CD4-positive, alpha-beta T cell treated with Interleukin-17A for 1 hour (primary cell): ENCODE measurements around the gene XCL2.
"Not testable (repeated sequence)": the region's sequence is repeated elsewhere in the genome, so short reads cannot be mapped to it uniquely, and the experiment has no call there.

Source experiments
- DNase-seq: peaks from one replicate; pipeline ENCODE4 v3.0.0-alpha.2; 2020

XCL2 gene

DNA sequence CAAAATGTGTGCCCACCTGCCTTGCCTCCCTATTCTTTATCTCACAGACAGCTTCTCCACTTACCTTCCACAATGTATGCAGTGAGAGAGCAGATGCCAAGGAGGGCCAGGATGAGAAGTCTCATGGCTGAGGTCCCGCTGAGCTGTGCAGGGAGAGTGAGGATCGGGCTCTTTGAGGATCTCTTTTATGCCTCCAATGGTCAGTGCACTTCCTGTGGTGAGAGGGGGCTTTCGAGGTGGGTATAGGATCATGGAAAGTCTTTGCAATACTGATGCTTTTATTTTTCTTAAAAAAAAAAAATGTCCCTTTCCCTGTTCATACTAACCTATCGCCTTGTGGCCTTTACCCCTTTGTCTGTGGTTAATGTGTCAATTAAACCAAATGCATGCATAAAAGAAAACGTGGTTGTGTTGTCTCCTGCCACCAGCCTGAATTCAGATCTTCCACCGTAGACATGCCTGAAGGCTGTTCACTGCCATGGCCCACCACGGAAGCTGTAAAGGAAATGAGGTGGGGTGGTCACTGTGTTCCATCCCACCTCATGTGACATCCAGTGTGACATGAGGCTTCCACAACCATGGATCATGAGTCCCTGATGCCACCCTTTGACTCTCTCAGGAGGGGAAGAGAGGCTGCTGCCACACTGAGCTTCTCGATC lies at the start of gene XCL2:
Gene XCL2 (minus strand): TSS at position 158 of the 659 bp plus-strand sequence. CDS start 33 bp downstream, at position 125.
- peak; percentile 22 for DNase-seq

- no peak for DNase-seq
Measured at GRCh38 chr1:168591641-168592250, 47.9 kb upstream of the XCL2 start.

- DNase-seq: no peak
Measured at GRCh38 chr1:168591066-168591465, 47.3 kb upstream of the XCL2 start.

GRCh38 chr1:168589167-168589566 lies 45.4 kb upstream of the XCL2 start:
- DNase-seq: no peak

DNA sequence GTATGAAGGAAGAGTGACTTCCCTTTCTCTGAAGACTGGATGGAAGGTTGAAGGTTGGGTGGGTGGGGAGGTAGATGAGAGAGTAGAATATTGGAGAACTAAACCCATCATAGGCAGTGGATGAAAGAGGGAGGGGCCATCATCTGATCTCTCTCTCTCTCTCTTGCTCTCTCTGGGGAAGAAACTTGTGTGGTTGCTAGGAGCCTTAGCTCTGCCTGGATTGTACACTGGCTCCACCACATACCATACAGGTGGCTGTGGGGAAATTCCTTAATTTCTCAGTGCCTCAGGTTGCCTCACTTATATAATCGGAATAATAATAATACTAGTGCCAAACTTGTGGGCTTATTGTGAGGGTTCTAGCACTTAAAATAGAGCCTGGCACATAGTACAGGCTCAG lies 42.1 kb upstream of the XCL2 start:
- DNase-seq: no peak

DNA sequence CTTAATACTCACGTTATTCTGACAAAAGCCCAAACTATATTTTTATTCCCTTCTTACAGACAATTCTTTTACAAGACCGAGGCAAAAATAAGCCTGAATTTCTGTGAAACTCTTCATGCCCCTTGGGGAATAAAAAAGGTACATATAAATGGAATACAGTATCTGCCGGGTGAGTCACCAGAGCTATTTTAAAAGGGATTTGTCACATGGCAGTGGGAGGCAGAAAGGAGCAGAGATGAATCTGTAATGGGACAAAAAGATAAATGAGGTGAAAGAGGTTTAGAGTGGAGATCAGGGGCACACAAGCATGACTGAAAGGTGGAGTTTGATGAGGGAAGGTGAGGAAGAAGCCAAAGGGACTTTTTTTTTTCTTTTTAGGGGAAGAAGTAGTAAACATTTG lies 41.4 kb upstream of the XCL2 start:
- DNase-seq: no peak

GRCh38 chr1:168583571-168583970 lies 39.8 kb upstream of the XCL2 start:
- DNase-seq: no peak

GRCh38 chr1:168582688-168583336 lies 39.0 kb upstream of the XCL2 start:
- no peak for DNase-seq

DNA sequence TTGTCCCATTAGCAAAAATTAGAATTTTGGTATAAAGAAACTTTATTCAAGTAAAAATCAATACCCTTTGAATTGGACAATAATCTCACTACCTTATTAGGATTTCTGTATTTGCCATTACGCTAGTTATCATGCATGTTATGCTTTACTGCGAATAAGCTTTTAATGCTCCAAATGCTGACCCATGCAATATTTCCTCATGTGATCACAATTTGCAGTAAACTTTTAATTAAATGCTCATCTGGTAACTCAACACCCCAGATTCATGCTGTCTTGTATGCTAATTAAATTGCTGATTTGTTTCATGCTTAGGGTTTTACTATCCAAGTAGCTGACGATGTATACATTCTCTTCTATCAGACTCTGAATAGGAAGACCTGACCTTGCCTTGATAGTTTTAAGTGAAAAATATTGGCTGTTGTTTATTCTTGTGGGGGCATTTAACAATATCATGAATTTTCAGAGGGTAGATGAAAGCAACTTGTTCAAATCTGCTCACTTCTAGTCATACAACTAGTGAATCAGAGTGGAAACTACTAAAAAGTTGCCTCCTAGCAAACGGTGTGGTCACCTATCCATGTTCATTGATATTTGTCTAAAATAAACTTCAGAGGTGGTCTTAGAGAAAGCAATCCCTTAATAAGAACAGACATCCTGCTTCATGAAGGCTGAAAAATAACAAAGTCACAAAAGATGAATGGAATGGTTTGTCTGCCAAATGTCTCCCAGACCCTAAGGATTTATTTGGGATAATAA lies 38.2 kb upstream of the XCL2 start:
- no peak for DNase-seq

DNA sequence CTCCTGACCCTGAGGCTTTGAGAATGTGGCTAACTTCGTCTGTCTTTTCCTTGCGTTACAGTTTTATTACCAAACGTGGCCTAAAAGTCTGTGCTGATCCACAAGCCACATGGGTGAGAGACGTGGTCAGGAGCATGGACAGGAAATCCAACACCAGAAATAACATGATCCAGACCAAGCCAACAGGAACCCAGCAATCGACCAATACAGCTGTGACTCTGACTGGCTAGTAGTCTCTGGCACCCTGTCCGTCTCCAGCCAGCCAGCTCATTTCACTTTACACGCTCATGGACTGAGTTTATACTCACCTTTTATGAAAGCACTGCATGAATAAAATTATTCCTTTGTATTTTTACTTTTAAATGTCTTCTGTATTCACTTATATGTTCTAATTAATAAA lies 37.2 kb upstream of the XCL2 start:
- DNase-seq: not testable (repeated sequence)

DNA sequence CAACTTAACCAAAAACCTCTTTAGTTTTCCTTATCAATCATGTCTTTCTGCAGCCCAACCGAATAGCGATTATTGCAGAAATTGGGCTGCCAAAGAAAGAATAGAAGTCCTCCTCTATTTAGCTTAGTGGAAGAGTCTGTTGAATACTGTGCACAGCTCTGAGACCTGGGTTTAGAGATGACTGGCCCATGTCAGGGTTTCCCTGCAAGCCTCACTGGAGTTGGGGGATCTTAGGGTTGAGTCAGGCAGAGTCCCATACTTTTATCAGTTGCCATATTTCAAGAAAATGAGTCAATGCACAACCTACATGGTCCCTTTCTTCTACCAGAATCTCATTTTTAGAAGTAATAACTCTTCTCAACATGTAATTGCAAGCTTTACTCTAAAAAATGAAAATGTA lies 36.5 kb upstream of the XCL2 start:
- not testable (repeated sequence) for DNase-seq

GRCh38 chr1:168578531-168579185 lies 34.9 kb upstream of the XCL2 start:
- not testable (repeated sequence) for DNase-seq

GRCh38 chr1:168576245-168576688 lies 32.5 kb upstream of the XCL2 start, which contains the start of gene XCL1:
XCL1 (plus strand) TSS chr1:168576605; CDS start chr1:168576638, 33 bp downstream.
- DNase-seq: peak; percentile 24

DNA sequence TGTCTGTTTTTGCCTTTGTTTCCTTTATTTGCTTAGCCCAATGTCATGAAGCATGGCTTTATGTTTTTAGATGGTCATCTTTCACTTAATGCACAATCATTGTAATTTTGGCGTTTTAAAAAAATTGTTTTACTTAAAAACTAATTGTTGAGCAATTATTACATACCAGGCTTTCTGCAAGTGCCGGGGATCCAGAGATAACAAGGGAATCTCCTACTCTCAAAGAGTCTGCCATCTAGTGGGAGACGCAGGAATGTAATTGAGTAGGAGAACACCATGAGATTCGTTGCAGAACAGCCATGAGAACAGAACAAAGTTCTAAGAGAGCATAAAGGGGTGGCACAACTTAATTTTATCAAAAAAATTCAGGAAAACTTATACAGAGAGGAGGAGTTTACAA lies 30.4 kb upstream of the XCL2 start:
- DNase-seq: peak; percentile 61

- no peak for DNase-seq
Measured at GRCh38 chr1:168572633-168573032, 28.8 kb upstream of the XCL2 start.

DNA sequence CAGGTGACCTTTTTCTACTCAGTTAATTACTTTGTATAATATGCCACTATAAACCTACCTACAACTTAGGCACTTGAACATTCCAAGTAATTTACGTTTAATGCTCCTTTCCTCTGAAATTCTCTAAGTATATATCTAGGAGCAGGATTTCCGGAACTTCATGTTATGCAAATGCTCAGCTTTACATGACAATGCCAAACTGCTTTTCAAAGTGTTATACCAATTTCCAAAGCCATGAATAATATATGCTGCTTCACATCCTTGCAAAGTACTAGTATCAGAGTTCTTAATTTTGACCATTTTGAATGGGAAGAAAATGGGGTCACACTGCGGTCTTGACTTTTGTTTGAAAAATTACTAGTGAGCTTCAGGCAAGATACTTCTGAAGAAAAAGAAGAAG lies 26.9 kb upstream of the XCL2 start:
- DNase-seq: no peak

GRCh38 chr1:168568346-168568745 lies 24.5 kb upstream of the XCL2 start:
- no peak for DNase-seq

- DNase-seq: no peak
Measured at GRCh38 chr1:168567568-168567967, 23.8 kb upstream of the XCL2 start.

DNA sequence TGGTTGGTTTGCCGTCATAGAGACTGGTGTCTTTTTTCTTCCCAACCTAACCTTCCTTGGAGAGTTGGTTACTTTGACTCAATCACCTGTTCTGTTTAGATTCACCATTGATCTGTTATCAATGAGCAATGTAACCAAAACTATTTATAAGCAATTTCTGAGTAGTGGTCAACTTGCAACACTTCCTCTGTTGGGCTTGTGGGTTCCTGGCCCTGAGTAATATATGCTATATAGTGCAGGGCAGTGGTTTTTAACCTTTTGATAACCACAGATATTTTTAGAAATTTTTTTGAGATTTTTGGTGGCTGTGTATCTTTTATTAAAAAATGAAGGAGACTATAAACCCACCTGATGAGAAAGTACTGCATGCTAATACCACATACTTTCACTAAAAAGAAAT lies 23.2 kb upstream of the XCL2 start:
- DNase-seq: no peak

DNA sequence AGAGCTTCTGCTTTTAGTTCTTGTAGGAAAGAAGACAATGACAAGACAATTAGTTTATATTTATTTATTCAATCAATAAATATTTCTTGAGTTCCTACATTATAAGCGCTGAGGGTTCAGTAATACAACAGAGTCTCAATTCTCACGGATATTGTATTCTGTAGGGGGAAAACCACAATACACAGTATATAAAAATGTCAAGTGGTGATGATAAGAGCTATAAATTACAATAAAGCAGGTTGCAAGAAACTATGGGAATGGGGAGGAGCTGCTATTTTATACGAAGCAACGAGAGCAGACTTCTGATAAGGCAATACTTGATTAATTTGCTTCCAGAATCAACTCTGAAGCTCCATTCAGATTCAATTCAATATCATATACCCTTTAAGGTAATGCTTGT lies 22.0 kb upstream of the XCL2 start:
- no peak for DNase-seq

GRCh38 chr1:168561989-168562388 lies 18.2 kb upstream of the XCL2 start:
- no peak for DNase-seq

GRCh38 chr1:168560370-168560769 lies 16.6 kb upstream of the XCL2 start:
- no peak for DNase-seq

GRCh38 chr1:168556647-168557046 lies 12.8 kb upstream of the XCL2 start:
- no peak for DNase-seq
